NCI-H524 (cell line): ENCODE data around the gene NSF.
"Not testable (repeated sequence)": the region's sequence is repeated elsewhere in the genome, so short reads cannot be mapped to it uniquely, and the experiment has no call there.

Experiments
- DNase-seq, 2 experiments: peaks; one replicate each; lab custom pipeline; 2025; lab: John Stamatoyannopoulos, UW

Gene NSF

GRCh38 chr17:46756081-46756735 is 165.7 kb downstream of the NSF start:
- DNase-seq: no peak

- no peak for DNase-seq
These were observed 166.4 kb downstream of the NSF start for GRCh38 chr17:46756861-46757260.

GRCh38 chr17:46757588-46757987 is 167.1 kb downstream of the NSF start:
- not testable (repeated sequence) for DNase-seq

- no peak for DNase-seq
These were observed 168.1 kb downstream of the NSF start for GRCh38 chr17:46758614-46759013.

- DNase-seq: no peak
These were observed 168.7 kb downstream of the NSF start for GRCh38 chr17:46759141-46759540.

GRCh38 chr17:46763416-46763815 is 172.9 kb downstream of the NSF start:
- no peak for DNase-seq

GRCh38 chr17:46764000-46764708 is 173.7 kb downstream of the NSF start:
- no peak for DNase-seq

GRCh38 chr17:46764709-46765401 is 174.4 kb downstream of the NSF start:
- no peak for DNase-seq

- DNase-seq: no peak
These were observed 175.0 kb downstream of the NSF start for GRCh38 chr17:46765453-46765852.

GRCh38 chr17:46766493-46767491 is 176.3 kb downstream of the NSF start:
- DNase-seq: no peak

GRCh38 chr17:46768540-46768870 is 178.0 kb downstream of the NSF start:
- DNase-seq: no peak

GRCh38 chr17:46768896-46769295 is 178.4 kb downstream of the NSF start:
- DNase-seq: not testable (repeated sequence)

GRCh38 chr17:46769531-46770438 is 179.3 kb downstream of the NSF start:
- no peak for DNase-seq

- no peak for DNase-seq
These were observed 180.0 kb downstream of the NSF start for GRCh38 chr17:46770439-46770817.

GRCh38 chr17:46770818-46771560 is 180.5 kb downstream of the NSF start:
- DNase-seq: peak; percentile 21 to 64

GRCh38 chr17:46771561-46772474 is 181.3 kb downstream of the NSF start:
- peak in 1 of 2 experiments; percentile 40 for DNase-seq

GRCh38 chr17:46772475-46773220 is 182.2 kb downstream of the NSF start:
- DNase-seq: no peak

- no peak for DNase-seq
These were observed 182.7 kb downstream of the NSF start for GRCh38 chr17:46773221-46773605.
